Right ventricle myocardium inferior (tissue), 1 donor: Measurements from ENCODE around the gene AVPR1B. TPM values are rescaled to one million over a fixed set of nuclear protein-coding genes. Genes with fewer than 3 reads are reported as not detected.
"Not testable (repeated sequence)": the region's sequence is repeated elsewhere in the genome, so short reads cannot be mapped to it uniquely, and the experiment has no call there.

Experiments
- ATAC-seq: fragments of 200-7000 bp; cut with Tn5 transposase; one replicate; pipeline ENCODE4 v1.9.1; 2020; ENCODE audit warnings: mild to moderate bottlenecking, moderate library complexity
- DNase-seq: peaks from one replicate; pipeline ENCODE4 v3.0.0; 2021; ENCODE audit errors: missing footprints
- intact Hi-C: fragments of 100-400 bp; cut with DNase I; formaldehyde crosslinking; loops from one replicate; pipeline ENCODE4 v1.11.0; 2022
- total RNA-seq: library from RNA; stranded (reverse); fragmentation: NEBNext Ultra II Directional; extraction: Animal tissue kit (Norgen Biotek cat#: 25700); gene quantifications from one replicate; pipeline ENCODE4 v1.2.1, GENCODE V29; 2021
- donor health status: DM: no; HTN: yes; CAD: no; lungs with severe emphysema.

AVPR1B gene
- total RNA-seq, 1 donor from 2014 or later: not detected

GRCh38 chr1:206094024-206094423, 23.2 kb downstream of the AVPR1B start:
- no peak for ATAC-seq
- no peak for DNase-seq
- intact Hi-C loops: no loop called here

GRCh38 chr1:206089341-206089740, 27.8 kb downstream of the AVPR1B start:
- DNase-seq: no peak
- no peak for ATAC-seq

GRCh38 chr1:206087091-206087490, 30.1 kb downstream of the AVPR1B start:
- intact Hi-C loops: no loop called here
- DNase-seq (no peak), ATAC-seq (no peak)

More at GRCh38 chr1:206089341-206089740, 27.8 kb downstream of the AVPR1B start:
- intact Hi-C loops: no loop called here

- DNase-seq (no peak), ATAC-seq (no peak)
- intact Hi-C loops: no loop called here
These were observed 33.4 kb downstream of the AVPR1B start for GRCh38 chr1:206083750-206084149.

GRCh38 chr1:206082831-206083695, 34.1 kb downstream of the AVPR1B start:
- no peak for ATAC-seq
- no peak for DNase-seq
- intact Hi-C loops: no loop called here

- no peak for ATAC-seq
- DNase-seq: no peak
- intact Hi-C loops: no loop called here
These were observed 35.3 kb downstream of the AVPR1B start for GRCh38 chr1:206081856-206082255.

- DNase-seq: no peak
- intact Hi-C loops: no loop called here
- no peak for ATAC-seq
These were observed 37.0 kb downstream of the AVPR1B start for GRCh38 chr1:206080026-206080820.

- no peak for ATAC-seq
- intact Hi-C loops: no loop called here
- DNase-seq: no peak
These were observed 38.1 kb downstream of the AVPR1B start for GRCh38 chr1:206079135-206079534.

GRCh38 chr1:206075786-206076755, 41.1 kb downstream of the AVPR1B start:
- DNase-seq (no peak), ATAC-seq (no peak)
- intact Hi-C loops: no loop called here

- ATAC-seq: no peak
- DNase-seq: no peak
- intact Hi-C loops: no loop called here
These were observed 42.3 kb downstream of the AVPR1B start for GRCh38 chr1:206074839-206075238.

- intact Hi-C loops: no loop called here
- ATAC-seq (no peak), DNase-seq (no peak)
These were observed 46.4 kb downstream of the AVPR1B start for GRCh38 chr1:206070627-206071304.

GRCh38 chr1:206068314-206068713, 48.9 kb downstream of the AVPR1B start:
- DNase-seq (no peak), ATAC-seq (no peak)
- intact Hi-C loops: no loop called here

GRCh38 chr1:206067486-206068227, 49.5 kb downstream of the AVPR1B start:
- peak; percentile 79 for ATAC-seq
- DNase-seq: no peak
- intact Hi-C loops: no loop called here

GRCh38 chr1:206066479-206067171, 50.6 kb downstream of the AVPR1B start:
- DNase-seq (no peak), ATAC-seq (no peak)
- intact Hi-C loops: no loop called here

- intact Hi-C loops: no loop called here
- ATAC-seq (no peak), DNase-seq (no peak)
These were observed 51.5 kb downstream of the AVPR1B start for GRCh38 chr1:206065547-206066145.

GRCh38 chr1:206064501-206064900, 52.7 kb downstream of the AVPR1B start:
- ATAC-seq, DNase-seq, intact Hi-C loops: not testable (repeated sequence)

GRCh38 chr1:206064001-206064400, 53.2 kb downstream of the AVPR1B start:
- ATAC-seq, intact Hi-C loops, DNase-seq: not testable (repeated sequence)
